B cell (primary cell): ENCODE data around the gene FAM163A. TPM values are rescaled to one million over a fixed set of nuclear protein-coding genes. Genes with fewer than 3 reads are reported as not detected.

Source experiments
- ATAC-seq: fragments of 200-7000 bp; cut with Tn5 transposase; one replicate; pipeline ENCODE4 v1.10.0; 2021; ENCODE audit warnings: low read depth, mild to moderate bottlenecking, moderate number of reproducible peaks, moderate library complexity
- CTCF ChIA-PET: fragments of 350-600 bp; sonication (Branson Sonifier 250); formaldehyde crosslinking; loops from one replicate; lab custom pipeline; 2021; ENCODE audit warnings: antibody characterized with exemption, inconsistent platforms; lab: Charles Lee
- POLR2A ChIA-PET: fragments of 350-600 bp; sonication (Branson Sonifier 250); formaldehyde crosslinking; loops from one replicate; lab custom pipeline; 2021; ENCODE audit warnings: antibody characterized with exemption; lab: Charles Lee
- DNase-seq: peaks from one replicate; pipeline ENCODE4 v3.0.0; 2013
- H2AFZ ChIP-seq: 2 replicates; pipeline ENCODE4 v1.6.1; 2012; ENCODE audit warnings: mild to moderate bottlenecking, low read depth, low read length; ENCODE audit not compliant: insufficient read depth, poor library complexity, severe bottlenecking
- H3K27ac ChIP-seq, 2 donors: 1 replicate in 1 of 2; 2 replicates in 1 of 2; pipeline ENCODE4 v1.5.1; 2012 to 2013; ENCODE audit warnings: low read length in 2 of 2, mild to moderate bottlenecking in 2 of 2, moderate library complexity in 1 of 2
- H3K27me3 ChIP-seq, 4 experiments: fragments of 200-600 bp in 1 of 4; sonication (generic) in 1 of 4; replicated peaks in 1 of 4; 1 replicate in 2 of 4; 2 replicates in 2 of 4; pipeline versions ENCODE4 v1.6.1 to v1.7.0; 2013 to 2016; ENCODE audit warnings: low read length in 3 of 4, mild to moderate bottlenecking in 2 of 4, mixed read lengths in 1 of 4, moderate library complexity in 1 of 4; ENCODE audit not compliant: insufficient read depth in 4 of 4, control insufficient read depth in 3 of 4; ENCODE audit errors: control extremely low read depth in 1 of 4
- H3K36me3 ChIP-seq, 2 experiments: replicated peaks in 1 of 2; 1 replicate in 1 of 2; 2 replicates in 1 of 2; pipeline versions ENCODE4 v1.6.1 to v1.7.1; 2013; ENCODE audit warnings: low read length in 1 of 2; ENCODE audit not compliant: insufficient read depth in 2 of 2, control insufficient read depth in 1 of 2; ENCODE audit errors: control extremely low read depth in 1 of 2, extremely low read depth in 1 of 2
- H3K4me1 ChIP-seq, 2 donors: fragments of 200-600 bp in 1 of 2; sonication (generic) in 1 of 2; 1 replicate in 1 of 2; 2 replicates in 1 of 2; pipeline versions ENCODE4 v1.5.1 to v1.6.1; 2013 to 2017; ENCODE audit warnings: low read length in 2 of 2; ENCODE audit not compliant: control insufficient read depth in 2 of 2, insufficient read depth in 2 of 2
- H3K4me2 ChIP-seq: replicated peaks from 2 replicates; pipeline ENCODE3; 2012; ENCODE audit warnings: mild to moderate bottlenecking, low read depth, low read length; ENCODE audit not compliant: poor library complexity, severe bottlenecking
- H3K4me3 ChIP-seq, 5 experiments: fragments of 200-600 bp in 1 of 5; sonication (generic) in 1 of 5; 1 replicate in 3 of 5; 2 replicates in 2 of 5; pipeline versions ENCODE4 v1.5.1 to v1.7.0; 2011 to 2016; ENCODE audit warnings: low read length in 4 of 5, mild to moderate bottlenecking in 4 of 5, low read depth in 2 of 5, control low read depth in 1 of 5, moderate library complexity in 1 of 5; ENCODE audit not compliant: insufficient read depth in 1 of 5; ENCODE audit errors: control extremely low read depth in 1 of 5, extremely low read depth in 1 of 5
- H3K79me2 ChIP-seq: fragments of 200-600 bp; sonication (generic); one replicate; pipeline ENCODE4 v1.6.0; 2016; ENCODE audit warnings: low read length; ENCODE audit not compliant: control insufficient read depth, insufficient read depth
- H3K9ac ChIP-seq: fragments of 200-600 bp; sonication (generic); 2 replicates; pipeline ENCODE4 v1.6.1; 2017; ENCODE audit warnings: mild to moderate bottlenecking, low read length, moderate library complexity
- H3K9me3 ChIP-seq, 3 donors: one replicate each; pipeline versions ENCODE4 v1.6.1 to v1.7.1; 2013; ENCODE audit warnings: low read length in 2 of 3; ENCODE audit not compliant: control insufficient read depth in 2 of 3, insufficient read depth in 1 of 3; ENCODE audit errors: control extremely low read depth in 1 of 3
- H4K20me1 ChIP-seq: 2 replicates; pipeline ENCODE4 v1.6.0; 2012; ENCODE audit warnings: mild to moderate bottlenecking, low read length; ENCODE audit not compliant: insufficient read depth, control insufficient read depth, poor library complexity, severe bottlenecking
- H3K27ac Mint-ChIP-seq: one replicate; pipeline ENCODE4 v1.8.0; 2021; ENCODE audit warnings: mixed read lengths
- H3K27me3 Mint-ChIP-seq: one replicate; pipeline ENCODE4 v1.8.0; 2021; ENCODE audit warnings: mixed read lengths
- H3K4me1 Mint-ChIP-seq: one replicate; pipeline ENCODE4 v1.8.0; 2021; ENCODE audit warnings: mixed read lengths
- H3K4me3 Mint-ChIP-seq: one replicate; pipeline ENCODE4 v1.8.0; 2021; ENCODE audit warnings: mixed read lengths
- H3K9me3 Mint-ChIP-seq: one replicate; pipeline ENCODE4 v1.8.0; 2022; ENCODE audit warnings: mixed read lengths; ENCODE audit not compliant: insufficient read depth
- CTCF ChIP-seq: fragments of 200-600 bp; IDR thresholded peaks from one replicate; pipeline ENCODE4 v1.8.0; 2022; ENCODE audit warnings: antibody characterized with exemption, mild to moderate bottlenecking
- EZH2 ChIP-seq: IDR thresholded peaks from 2 replicates; pipeline ENCODE4 v1.6.1; 2012; ENCODE audit warnings: borderline replicate concordance, low read depth, mild to moderate bottlenecking, moderate library complexity, low read length; ENCODE audit not compliant: insufficient read depth, poor library complexity, severe bottlenecking
- WGBS: methylation state at CpG from one replicate; pipeline ENCODE4 v1.1.5; 2013; ENCODE audit warnings: missing lambda C conversion rate; ENCODE audit not compliant: insufficient coverage; 5-methylcytosine and 5-hydroxymethylcytosine counted together
- intact Hi-C: fragments of 100-400 bp; cut with micrococcal nuclease; formaldehyde crosslinking; loops from one replicate; pipeline ENCODE4 v1.10.0; 2022
- polyA plus RNA-seq: library from polyadenylated mRNA; depleted of rRNA; stranded (reverse); fragments of >200 nt; gene quantifications from 2 replicates; pipeline ENCODE4 v1.2.3, GENCODE V29; 2012
- total RNA-seq, 2 donors: library from RNA; stranded (reverse); fragments of 120-200 nt in 1 of 2; gene quantifications; 1 replicate in 1 of 2; 2 replicates in 1 of 2; pipeline versions ENCODE4 v1.2.3 to v1.2.4, GENCODE V29; 2013 to 2022

The FAM163A gene
- total and polyA plus RNA-seq, 2 donors (not counting 1 experiment from before 2014, with no cell fraction given): not detected

- WGBS: 87% methylated on average over 8 of the region's 9 CpGs
- no peak overlapping the region for H3K27ac Mint-ChIP-seq
- Histone ChIP-seq H2AFZ (no peak overlapping the region), H3K4me2 (no peak overlapping the region), H3K27me3 (peaks cover 0 to 8% (median 0%) of the 10 kb centered on the region in 4 experiments), H3K4me3 (no peak overlapping the region), H3K27ac (no peak overlapping the region), H3K9ac (no peak overlapping the region), H4K20me1 (no peaks in the 10 kb centered on the region), H3K79me2 (no peaks in the 10 kb centered on the region), H3K36me3 (no peaks in the 10 kb centered on the region), H3K4me1 (peaks cover 0 to 6% of the 10 kb centered on the region in 2 donors), H3K9me3 (no peaks in the 10 kb centered on the region)
- TF ChIP-seq EZH2: no peak
- TF ChIP-seq CTCF: no peak
- no peaks in the 10 kb centered on the region for H3K9me3 Mint-ChIP-seq
- H3K27me3 Mint-ChIP-seq: peaks cover 26% of the 10 kb centered on the region
- no peak overlapping the region for H3K4me3 Mint-ChIP-seq
- intact Hi-C loops: no loop called here
- no peaks in the 10 kb centered on the region for H3K4me1 Mint-ChIP-seq
- CTCF ChIA-PET: interaction anchor here (5.2 to 7.6 kb wide), 2 partner anchors 14 to 101 kb away, joined by 77 to 89 read pairs; no protein-coding TSS in a partner anchor
- DNase-seq: no peak
- POLR2A ChIA-PET: no interaction called here
- ATAC-seq: no peak
These were observed 64.2 kb downstream of the FAM163A start for GRCh38 chr1:179807291-179807690.

GRCh38 chr1:179807691-179808485 is 64.8 kb downstream of the FAM163A start:
- Mint-ChIP-seq H3K27me3 (peaks cover 29% of the 10 kb centered on the region), H3K9me3 (no peaks in the 10 kb centered on the region), H3K4me1 (peaks cover 1% of the 10 kb centered on the region), H3K27ac (no peak overlapping the region), H3K4me3 (no peak overlapping the region)
- no peak overlapping the region for H3K27ac ChIP-seq
- WGBS: 92% methylated on average over 6 of the region's 11 CpGs
- H3K27me3 ChIP-seq: peaks cover 0 to 8% (median 2%) of the 10 kb centered on the region in 4 experiments
- ChIA-PET CTCF (interaction anchor here (3.0 to 7.6 kb wide), 3 partner anchors 13 to 372 kb away, joined by 24 to 89 read pairs (median 77); no protein-coding TSS in a partner anchor), POLR2A (no interaction called here)
- no peak overlapping the region for H2AFZ ChIP-seq
- H3K9ac ChIP-seq: no peak overlapping the region
- no peaks in the 10 kb centered on the region for H3K9me3 ChIP-seq
- no peaks in the 10 kb centered on the region for H3K79me2 ChIP-seq
- H3K36me3 ChIP-seq: no peaks in the 10 kb centered on the region
- no peaks in the 10 kb centered on the region for H4K20me1 ChIP-seq
- TF ChIP-seq CTCF (no peak), EZH2 (no peak)
- no peak overlapping the region for H3K4me2 ChIP-seq
- intact Hi-C loops: no loop called here
- H3K4me1 ChIP-seq: peaks cover 0 to 6% of the 10 kb centered on the region in 2 donors
- H3K4me3 ChIP-seq: no peak overlapping the region
- no peak for DNase-seq
- no peak for ATAC-seq
